PC-9 (cell line): ENCODE measurements around the gene VEZT. TPM values are rescaled to one million over a fixed set of nuclear protein-coding genes. Genes with fewer than 3 reads are reported as not detected.

Experiments
- BruUV-seq: library from RNA; stranded (reverse); fragments of 400-500 nt; replicated peaks from 2 replicates; lab custom pipeline; 2021; lab: Mats Ljungman, UMichigan
- CTCF ChIA-PET: fragments of 300-600 bp; sonication (Branson Sonifier 250); formaldehyde crosslinking; loops from one replicate; lab custom pipeline; 2022; ENCODE audit warnings: antibody characterized with exemption; lab: Charles Lee
- POLR2A ChIA-PET: fragments of 300-600 bp; sonication (Branson Sonifier 250); formaldehyde crosslinking; loops from one replicate; lab custom pipeline; 2022; ENCODE audit warnings: antibody characterized with exemption; ENCODE audit not compliant: unreplicated experiment; lab: Charles Lee
- DNase-seq, 2 experiments: peaks; one replicate each; pipeline versions ENCODE4 v3.0.0 to v3.0.0-alpha.2; 2015 to 2022; ENCODE audit warnings: mixed read lengths in 1 of 2
- H2AFZ ChIP-seq: fragments of 200-600 bp; sonication (generic); 2 replicates; pipeline ENCODE4 v1.8.1; 2017; ENCODE audit warnings: antibody characterized with exemption
- H3F3A ChIP-seq: fragments of 200-600 bp; sonication (generic); 2 replicates; pipeline ENCODE4 v1.8.1; 2017; ENCODE audit warnings: antibody characterized with exemption, mild to moderate bottlenecking, low read depth; ENCODE audit not compliant: insufficient read depth
- H3K27ac ChIP-seq: fragments of 200-600 bp; sonication (generic); 2 replicates; pipeline ENCODE4 v1.6.1; 2016; ENCODE audit warnings: mixed run types
- H3K27me3 ChIP-seq: fragments of 200-600 bp; sonication (generic); 2 replicates; pipeline ENCODE4 v1.6.1; 2016; ENCODE audit warnings: low read depth, mixed run types; ENCODE audit not compliant: insufficient read depth
- H3K36me3 ChIP-seq: fragments of 200-600 bp; sonication (generic); 2 replicates; pipeline ENCODE4 v1.6.1; 2016; ENCODE audit warnings: low read depth, mixed run types
- H3K4me1 ChIP-seq: fragments of 200-600 bp; sonication (generic); replicated peaks from 2 replicates; pipeline ENCODE4 v1.6.1; 2016; ENCODE audit warnings: mixed run types; ENCODE audit not compliant: insufficient read depth
- H3K4me2 ChIP-seq: fragments of 200-600 bp; sonication (generic); 2 replicates; pipeline ENCODE4 v1.6.1; 2017; ENCODE audit warnings: mixed run types
- H3K4me3 ChIP-seq: fragments of 200-600 bp; sonication (generic); 2 replicates; pipeline ENCODE4 v1.6.1; 2016; ENCODE audit warnings: mixed run types
- H3K79me2 ChIP-seq: fragments of 200-600 bp; sonication (generic); 2 replicates; pipeline ENCODE4 v1.6.1; 2017; ENCODE audit warnings: low read depth, mixed run types
- H3K9me2 ChIP-seq: fragments of 200-600 bp; sonication (generic); 2 replicates; pipeline ENCODE4 v1.8.1; 2017; ENCODE audit warnings: mild to moderate bottlenecking; ENCODE audit not compliant: insufficient read depth
- H3K9me3 ChIP-seq: fragments of 200-600 bp; sonication (generic); 2 replicates; pipeline ENCODE4 v1.8.1; 2016; ENCODE audit warnings: low read depth; ENCODE audit not compliant: insufficient read depth
- H4K20me1 ChIP-seq: fragments of 200-600 bp; sonication (generic); 2 replicates; pipeline ENCODE4 v1.8.1; 2017; ENCODE audit not compliant: insufficient read depth
- EZH2 ChIP-seq: fragments of 200-600 bp; sonication (generic); IDR thresholded peaks from 2 replicates; pipeline ENCODE4 v1.8.0; 2017; ENCODE audit warnings: antibody characterized with exemption, low read depth
- intact Hi-C: fragments of 100-400 bp; cut with micrococcal nuclease; formaldehyde crosslinking; loops from one replicate; pipeline ENCODE4 v1.10.0; 2022; ENCODE audit not compliant: unreplicated experiment
- total RNA-seq: library from RNA; stranded (reverse); gene quantifications from 2 replicates; pipeline ENCODE4 v1.2.3, GENCODE V29; 2021
- TF ChIP-seq, protein P1 (sequence below): fragments of 200-600 bp; sonication (generic); conservative IDR thresholded peaks from 2 replicates; pipeline ENCODE4 v1.6.1; 2017; ENCODE audit warnings: mixed run types, antibody characterized with exemption, mild to moderate bottlenecking, moderate library complexity

Gene VEZT
- total RNA-seq, 1 experiment from 2014 or later, result 46.8 TPM

DNA sequence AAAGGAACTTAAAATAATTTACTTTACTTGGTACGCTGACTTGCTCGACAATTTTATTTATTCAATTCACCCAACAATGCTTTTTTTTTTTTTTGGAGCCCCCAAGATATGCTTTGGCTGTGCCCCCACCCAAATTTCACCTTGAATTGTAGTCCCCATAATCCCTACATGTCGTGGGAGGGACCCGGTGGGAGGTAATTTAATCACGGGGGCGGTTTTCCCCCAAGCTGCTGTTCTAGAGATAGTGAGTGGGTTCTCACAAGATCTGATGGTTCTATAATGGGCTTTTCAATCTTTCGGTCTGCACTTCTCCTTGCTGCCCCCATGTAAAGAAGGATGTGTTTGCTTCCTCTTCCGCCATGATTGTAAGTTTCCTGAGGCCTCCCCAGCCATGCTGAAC, 10.7 kb upstream of the VEZT start:
- DNase-seq, result no peak
- Histone ChIP-seq H3K36me3 (peaks cover 8% of the 10 kb centered on the region; the same call in 1 of the 2 replicates), H3K4me1 (peaks cover 54% of the 10 kb centered on the region), H2AFZ (no peak overlapping the region), H3K9me2 (no peaks in the 10 kb centered on the region), H4K20me1 (no peaks in the 10 kb centered on the region), H3K27me3 (no peaks in the 10 kb centered on the region), H3K4me3 (no peak overlapping the region), H3K79me2 (peaks cover 85% of the 10 kb centered on the region), H3F3A (peaks cover 38% of the 10 kb centered on the region), H3K9me3 (no peaks in the 10 kb centered on the region), H3K27ac (peak overlapping the region; percentile 98), H3K4me2 (0 out of 2 replicates have a peak overlapping the region, but pooled peaks have one; percentile 83)
- intact Hi-C loops, result no loop called here
- TF ChIP-seq EZH2, result no peak
- TF ChIP-seq, protein P1, sequence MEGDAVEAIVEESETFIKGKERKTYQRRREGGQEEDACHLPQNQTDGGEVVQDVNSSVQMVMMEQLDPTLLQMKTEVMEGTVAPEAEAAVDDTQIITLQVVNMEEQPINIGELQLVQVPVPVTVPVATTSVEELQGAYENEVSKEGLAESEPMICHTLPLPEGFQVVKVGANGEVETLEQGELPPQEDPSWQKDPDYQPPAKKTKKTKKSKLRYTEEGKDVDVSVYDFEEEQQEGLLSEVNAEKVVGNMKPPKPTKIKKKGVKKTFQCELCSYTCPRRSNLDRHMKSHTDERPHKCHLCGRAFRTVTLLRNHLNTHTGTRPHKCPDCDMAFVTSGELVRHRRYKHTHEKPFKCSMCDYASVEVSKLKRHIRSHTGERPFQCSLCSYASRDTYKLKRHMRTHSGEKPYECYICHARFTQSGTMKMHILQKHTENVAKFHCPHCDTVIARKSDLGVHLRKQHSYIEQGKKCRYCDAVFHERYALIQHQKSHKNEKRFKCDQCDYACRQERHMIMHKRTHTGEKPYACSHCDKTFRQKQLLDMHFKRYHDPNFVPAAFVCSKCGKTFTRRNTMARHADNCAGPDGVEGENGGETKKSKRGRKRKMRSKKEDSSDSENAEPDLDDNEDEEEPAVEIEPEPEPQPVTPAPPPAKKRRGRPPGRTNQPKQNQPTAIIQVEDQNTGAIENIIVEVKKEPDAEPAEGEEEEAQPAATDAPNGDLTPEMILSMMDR, result no peak
- CTCF ChIA-PET, result interaction anchor here (0.7 kb wide), 1 partner anchor 20 kb away, joined by 3 read pairs; no protein-coding TSS in a partner anchor
- POLR2A ChIA-PET, result interaction anchor here (0.6 kb wide), 2 partner anchors 7 to 9 kb away, joined by 5 to 11 read pairs; no protein-coding TSS in a partner anchor
- no TSS peak for BruUV-seq

DNA sequence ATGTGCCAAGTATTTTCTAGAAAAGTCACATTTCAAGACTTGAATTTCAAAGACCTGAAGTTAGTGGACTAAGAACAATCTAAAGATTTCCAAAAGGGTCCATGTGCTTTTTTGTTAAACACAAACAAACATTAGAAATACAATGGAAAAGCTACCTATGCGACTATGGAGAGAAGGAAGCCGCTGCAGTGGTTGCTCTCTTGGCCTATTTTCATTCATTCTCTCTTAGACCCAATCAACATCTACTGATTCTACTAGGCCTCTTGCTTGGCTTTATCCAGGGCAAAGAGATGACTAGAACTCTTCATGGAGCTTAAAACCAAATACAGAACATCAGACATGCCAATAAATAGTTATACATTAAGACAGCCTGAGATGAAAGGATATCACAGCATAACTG, 10.2 kb upstream of the VEZT start:
- H3K4me2 ChIP-seq, result no peak overlapping the region
- peak overlapping the region; percentile 98 for H3K27ac ChIP-seq
- peaks cover 8% of the 10 kb centered on the region; the same call in 1 of the 2 replicates for H3K36me3 ChIP-seq
- POLR2A ChIA-PET, result interaction anchor here (0.6 kb wide), 1 partner anchor 8 kb away, joined by 11 read pairs; no protein-coding TSS in a partner anchor
- CTCF ChIA-PET, result no interaction called here
- no peaks in the 10 kb centered on the region for H4K20me1 ChIP-seq
- no peaks in the 10 kb centered on the region for H3K9me2 ChIP-seq
- H2AFZ ChIP-seq, result no peak overlapping the region
- no peak for DNase-seq
- H3K27me3 ChIP-seq, result no peaks in the 10 kb centered on the region
- no peak overlapping the region for H3K4me3 ChIP-seq
- no peaks in the 10 kb centered on the region for H3K9me3 ChIP-seq
- H3K4me1 ChIP-seq, result peaks cover 49% of the 10 kb centered on the region
- peaks cover 37% of the 10 kb centered on the region for H3F3A ChIP-seq
- H3K79me2 ChIP-seq, result peaks cover 86% of the 10 kb centered on the region
- TF ChIP-seq EZH2, result no peak
- TF ChIP-seq, protein P1, result no peak
- intact Hi-C loops, result no loop called here
- no TSS peak for BruUV-seq

DNA sequence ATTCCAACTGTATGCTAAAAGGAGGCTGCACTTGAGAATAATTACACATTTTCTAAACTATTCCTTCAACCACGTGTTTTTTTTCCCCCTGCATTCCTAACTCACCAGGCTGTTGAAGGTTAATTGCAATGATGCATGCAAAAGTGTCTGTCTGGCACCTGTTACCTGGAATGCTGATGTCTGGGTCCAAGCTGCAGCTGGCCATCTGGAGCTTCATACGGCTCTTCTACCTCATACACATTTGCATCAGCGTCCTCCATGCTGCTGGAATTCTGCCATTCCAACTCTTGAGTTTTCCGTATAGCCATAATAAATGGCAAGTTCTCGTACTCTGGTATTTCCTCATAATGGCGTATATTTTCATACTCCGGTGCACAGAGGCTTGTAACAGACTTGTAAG, 8.9 kb upstream of the VEZT start:
- H3K4me3 ChIP-seq, result no peak overlapping the region
- H3K4me1 ChIP-seq, result peaks cover 38% of the 10 kb centered on the region
- CTCF ChIA-PET, result no interaction called here
- no peaks in the 10 kb centered on the region for H3K9me3 ChIP-seq
- BruUV-seq, result no TSS peak
- TF ChIP-seq, protein P1, result no peak
- no peak for TF ChIP-seq EZH2
- no peak overlapping the region for H2AFZ ChIP-seq
- no peak overlapping the region for H3K27ac ChIP-seq
- H4K20me1 ChIP-seq, result no peaks in the 10 kb centered on the region
- no peaks in the 10 kb centered on the region for H3K9me2 ChIP-seq
- DNase-seq, result no peak
- POLR2A ChIA-PET, result no interaction called here
- no peaks in the 10 kb centered on the region for H3K36me3 ChIP-seq
- H3K4me2 ChIP-seq, result no peak overlapping the region
- H3F3A ChIP-seq, result peaks cover 29% of the 10 kb centered on the region
- H3K27me3 ChIP-seq, result no peaks in the 10 kb centered on the region
- intact Hi-C loops, result no loop called here
- H3K79me2 ChIP-seq, result peaks cover 86% of the 10 kb centered on the region
